Epithelial cell of proximal tubule (primary cell): ENCODE data around the gene MEFV. TPM values are rescaled to one million over a fixed set of nuclear protein-coding genes. Genes with fewer than 3 reads are reported as not detected.

Source experiments
- DNase-seq: peaks from one replicate; pipeline ENCODE4 v3.0.0-alpha.2; 2011; ENCODE audit warnings: low read depth
- H3K4me3 ChIP-seq: 2 replicates; pipeline ENCODE4 v1.5.1; 2011; ENCODE audit warnings: low read depth, mild to moderate bottlenecking, low read length
- total RNA-seq: library from RNA; depleted of rRNA; stranded (reverse); fragments of >200 nt; gene quantifications from 2 replicates; pipeline ENCODE4 v1.2.3, GENCODE V29; 2015
- TF ChIP-seq, protein P1 (sequence below): conservative IDR thresholded peaks from 2 replicates; pipeline ENCODE4 v1.5.1; 2012; ENCODE audit warnings: low read depth, mild to moderate bottlenecking, low read length

The MEFV gene
- total RNA-seq, 1 donor from 2014 or later, result not detected

DNA sequence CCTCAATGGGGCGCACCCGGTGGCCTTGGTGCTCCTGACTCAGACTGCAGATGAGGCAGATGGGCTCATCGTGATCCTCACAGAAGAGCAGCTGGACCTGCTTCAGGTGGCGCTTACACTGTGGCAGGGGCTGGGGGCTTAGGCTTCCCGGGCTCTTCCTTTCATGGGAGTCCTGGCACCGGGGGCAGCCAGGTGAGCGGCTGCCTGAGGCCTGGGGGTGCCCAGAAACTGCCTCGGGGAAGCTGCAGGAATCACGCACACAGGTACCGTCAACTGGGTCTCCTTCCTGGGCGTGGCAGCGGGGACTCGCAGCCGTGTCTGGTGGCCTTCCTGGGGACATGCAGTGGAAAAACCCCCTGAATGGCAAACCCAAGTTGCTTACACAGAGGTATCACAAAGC, 7.0 kb downstream of the MEFV start:
- H3K4me3 ChIP-seq, result no peak overlapping the region
- TF ChIP-seq, protein P1, sequence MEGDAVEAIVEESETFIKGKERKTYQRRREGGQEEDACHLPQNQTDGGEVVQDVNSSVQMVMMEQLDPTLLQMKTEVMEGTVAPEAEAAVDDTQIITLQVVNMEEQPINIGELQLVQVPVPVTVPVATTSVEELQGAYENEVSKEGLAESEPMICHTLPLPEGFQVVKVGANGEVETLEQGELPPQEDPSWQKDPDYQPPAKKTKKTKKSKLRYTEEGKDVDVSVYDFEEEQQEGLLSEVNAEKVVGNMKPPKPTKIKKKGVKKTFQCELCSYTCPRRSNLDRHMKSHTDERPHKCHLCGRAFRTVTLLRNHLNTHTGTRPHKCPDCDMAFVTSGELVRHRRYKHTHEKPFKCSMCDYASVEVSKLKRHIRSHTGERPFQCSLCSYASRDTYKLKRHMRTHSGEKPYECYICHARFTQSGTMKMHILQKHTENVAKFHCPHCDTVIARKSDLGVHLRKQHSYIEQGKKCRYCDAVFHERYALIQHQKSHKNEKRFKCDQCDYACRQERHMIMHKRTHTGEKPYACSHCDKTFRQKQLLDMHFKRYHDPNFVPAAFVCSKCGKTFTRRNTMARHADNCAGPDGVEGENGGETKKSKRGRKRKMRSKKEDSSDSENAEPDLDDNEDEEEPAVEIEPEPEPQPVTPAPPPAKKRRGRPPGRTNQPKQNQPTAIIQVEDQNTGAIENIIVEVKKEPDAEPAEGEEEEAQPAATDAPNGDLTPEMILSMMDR, result no peak
- DNase-seq, result no peak

DNA sequence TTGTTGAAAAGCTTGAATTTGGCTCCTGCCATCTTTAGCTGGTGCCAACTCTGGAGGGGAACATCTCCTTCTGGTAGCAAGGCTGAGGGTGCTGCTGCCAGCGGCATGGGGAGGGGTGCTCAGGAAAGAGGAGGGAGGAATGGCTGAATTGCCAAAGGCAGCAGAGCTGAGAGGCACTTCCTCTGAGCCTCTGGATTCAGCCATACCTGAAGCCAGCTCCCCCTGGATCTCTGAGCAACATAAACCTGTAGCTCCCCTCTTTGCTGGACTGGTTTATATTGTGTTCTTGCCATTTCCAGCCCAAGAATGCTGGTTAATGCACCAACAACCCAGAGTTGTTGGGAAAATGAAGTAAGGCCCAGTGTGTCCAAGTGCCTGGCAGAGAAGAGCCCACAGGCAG, 7.4 kb downstream of the MEFV start:
- no peak for DNase-seq
- no peak overlapping the region for H3K4me3 ChIP-seq
- TF ChIP-seq, protein P1, result no peak

DNA sequence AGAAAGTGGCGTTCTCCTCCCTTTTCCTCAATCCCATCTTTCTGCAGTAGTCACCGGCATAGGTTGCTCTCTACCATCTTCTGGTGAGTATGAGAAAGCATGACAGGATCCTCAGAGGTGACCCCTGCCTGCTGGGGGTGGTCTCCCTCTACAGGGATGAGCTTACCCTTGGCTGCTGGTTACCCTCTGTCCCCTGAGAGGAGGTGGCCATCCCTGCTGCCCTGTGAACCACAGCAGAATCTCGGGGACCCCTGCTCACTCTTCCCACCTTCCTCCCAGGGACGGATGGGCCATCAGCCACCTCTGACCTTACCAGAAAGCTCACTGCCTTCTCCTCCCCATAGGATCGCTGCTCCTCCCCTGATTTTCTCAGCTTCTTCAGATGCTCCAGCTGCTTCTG, 7.8 kb downstream of the MEFV start:
- no peak for DNase-seq
- TF ChIP-seq, protein P1, result no peak
- no peak overlapping the region for H3K4me3 ChIP-seq

DNA sequence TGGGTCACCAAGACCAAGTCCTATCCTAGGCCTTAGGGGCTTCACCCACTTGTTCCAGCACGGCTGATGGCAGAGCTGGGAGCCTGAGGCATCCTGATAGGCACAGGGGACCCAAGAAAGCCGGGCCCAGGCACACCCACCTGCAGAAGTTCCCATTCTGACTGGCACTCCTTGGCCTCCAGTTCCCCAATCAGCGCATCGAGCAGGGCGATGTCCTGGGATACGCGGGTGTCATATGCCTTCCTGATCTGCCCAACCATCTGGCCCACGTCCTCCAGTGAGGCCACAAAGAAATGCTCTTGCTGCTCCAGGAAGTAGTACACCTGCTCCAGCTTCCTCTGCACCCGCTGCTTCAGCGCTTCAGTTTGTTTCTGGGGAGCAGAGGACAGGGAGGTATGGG, 9.6 kb downstream of the MEFV start:
- TF ChIP-seq, protein P1, result no peak
- DNase-seq, result no peak
- H3K4me3 ChIP-seq, result no peak overlapping the region

DNA sequence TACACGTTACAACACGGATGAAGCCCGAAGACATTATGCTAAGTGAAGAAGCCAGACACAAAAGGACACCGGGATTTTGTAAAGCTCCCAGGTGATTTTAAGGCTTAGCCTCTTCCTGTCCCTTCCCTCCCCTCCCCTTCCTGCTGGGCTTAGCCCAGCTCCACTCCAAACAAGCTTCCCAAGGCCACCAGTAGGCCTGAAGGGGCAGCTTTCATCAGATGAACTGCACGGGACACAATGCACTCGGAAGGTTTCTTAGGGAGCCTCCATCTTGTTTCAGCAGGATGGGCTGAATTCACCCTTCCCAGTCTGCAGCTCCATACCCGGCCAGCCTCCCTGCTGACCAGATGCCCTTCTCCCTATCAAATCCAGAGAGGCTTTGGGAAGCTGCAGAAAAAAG, 10.4 kb downstream of the MEFV start:
- TF ChIP-seq, protein P1, result no peak

DNA sequence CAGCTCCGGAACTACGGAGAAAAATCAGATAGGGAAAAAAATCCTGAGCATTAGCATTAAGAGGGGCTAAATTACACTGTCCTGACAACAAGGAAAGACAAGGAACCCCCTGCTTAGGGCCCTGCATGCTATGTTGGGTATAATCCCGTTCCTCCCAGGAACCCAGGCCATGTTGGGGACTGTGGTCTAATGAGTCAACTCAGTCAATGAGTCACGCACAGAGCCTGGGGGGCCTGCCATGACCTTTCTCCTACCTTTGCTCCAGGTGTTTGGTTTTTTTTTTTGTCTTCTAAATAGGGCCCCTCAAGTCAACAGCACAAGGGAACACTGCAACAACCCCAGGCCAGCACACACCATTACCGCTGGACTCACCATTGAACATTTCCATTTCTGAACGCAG, 12.6 kb downstream of the MEFV start:
- no peak for DNase-seq
- H3K4me3 ChIP-seq, result no peak overlapping the region
- TF ChIP-seq, protein P1, result no peak

More for the DNA sequence above, 10.4 kb downstream of the MEFV start:
- H3K4me3 ChIP-seq, result no peak overlapping the region
- DNase-seq, result no peak

DNA sequence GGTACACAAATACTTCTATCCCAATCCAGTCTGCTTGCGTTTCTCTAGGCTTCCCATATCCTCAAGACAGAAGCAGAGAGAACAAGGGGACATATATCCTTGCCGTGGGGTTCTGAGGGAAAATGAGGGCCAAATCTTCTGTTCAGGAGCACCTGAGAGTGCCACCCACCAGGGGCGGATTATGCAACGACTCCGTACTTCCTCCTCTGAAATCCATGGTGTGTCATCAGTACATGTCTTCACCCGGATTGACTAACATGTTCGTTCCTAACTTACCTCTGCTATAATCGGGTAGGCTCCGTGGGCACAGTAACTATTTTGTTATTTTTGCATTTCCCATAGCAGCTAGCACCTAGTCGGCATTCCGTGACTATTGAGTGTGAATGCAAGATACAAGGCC, 13.7 kb downstream of the MEFV start:
- no peak overlapping the region for H3K4me3 ChIP-seq
- TF ChIP-seq, protein P1, result no peak
- DNase-seq, result no peak
